Choroid plexus epithelial cell (primary cell): ENCODE data around the gene KAT8.
A peak's percentile ranks its signal among the peaks of the same experiment; 100 is the strongest.
"Not testable (repeated sequence)": the region's sequence is repeated elsewhere in the genome, so short reads cannot be mapped to it uniquely, and the experiment has no call there.

ENCODE experiments used
- DNase-seq: peaks from one replicate; pipeline ENCODE4 v3.0.0-alpha.2; 2010; ENCODE audit warnings: low read depth
- H3K4me3 ChIP-seq: 2 replicates; pipeline ENCODE4 v1.5.1; 2011; ENCODE audit warnings: low read depth, mild to moderate bottlenecking, control low read depth, low read length, moderate library complexity
- CTCF ChIP-seq: conservative IDR thresholded peaks from 2 replicates; pipeline ENCODE4 v1.5.1; 2011; ENCODE audit warnings: low read depth, mild to moderate bottlenecking, control low read depth, inconsistent platforms, low read length, moderate library complexity

Gene KAT8

GRCh38 chr16:31142109-31143010, 24.9 kb downstream of the KAT8 start:
- peak; percentile 78 for TF ChIP-seq CTCF
- peak; percentile 99 for DNase-seq
- H3K4me3 ChIP-seq = peak overlapping the region; percentile 47

- DNase-seq = no peak
- peak overlapping the region; percentile 47 for H3K4me3 ChIP-seq
- no peak for TF ChIP-seq CTCF
Observed at GRCh38 chr16:31143011-31143693, 25.7 kb downstream of the KAT8 start.

- no peak overlapping the region for H3K4me3 ChIP-seq
- DNase-seq = no peak
- TF ChIP-seq CTCF = no peak
Observed at GRCh38 chr16:31143694-31144148, 26.3 kb downstream of the KAT8 start.

GRCh38 chr16:31144418-31144817, 27.0 kb downstream of the KAT8 start:
- DNase-seq, H3K4me3 ChIP-seq: not testable (repeated sequence)

- H3K4me3 ChIP-seq = no peak overlapping the region
- no peak for DNase-seq
- TF ChIP-seq CTCF = no peak
Observed at GRCh38 chr16:31145398-31145990, 28.0 kb downstream of the KAT8 start.

- no peak overlapping the region for H3K4me3 ChIP-seq
- no peak for DNase-seq
- TF ChIP-seq CTCF = no peak
Observed at GRCh38 chr16:31147574-31147973, 30.1 kb downstream of the KAT8 start.

- no peak for DNase-seq
- no peak overlapping the region for H3K4me3 ChIP-seq
- no peak for TF ChIP-seq CTCF
Observed at GRCh38 chr16:31148281-31148728, 30.8 kb downstream of the KAT8 start.
